Right ventricle myocardium superior (tissue), 1 donor: ENCODE results near the gene SYNPO2. TPM values are rescaled to one million over a fixed set of nuclear protein-coding genes. Genes with fewer than 3 reads are reported as not detected.

Experiments used
- ATAC-seq: fragments of 200-7000 bp; cut with Tn5 transposase; one replicate; pipeline ENCODE4 v1.9.1; 2020; ENCODE audit warnings: mild to moderate bottlenecking; ENCODE audit not compliant: poor library complexity
- DNase-seq: peaks from one replicate; pipeline ENCODE4 v3.0.0-alpha.2; 2020
- intact Hi-C: fragments of 100-400 bp; cut with DNase I; formaldehyde crosslinking; loops from one replicate; pipeline ENCODE4 v1.11.2; 2022
- total RNA-seq: library from RNA; stranded (reverse); fragmentation: NEBNext Ultra II Directional; extraction: Animal tissue kit (Norgen Biotek cat#: 25700); gene quantifications from one replicate; pipeline ENCODE4 v1.2.1, GENCODE V29; 2021
- donor health status: DM: no; HTN: yes; CAD: no; lungs with severe emphysema.

SYNPO2 gene
- total RNA-seq, 1 donor from 2014 or later: 196 TPM

GRCh38 chr4:118916691-118917289 is 28.1 kb downstream of the SYNPO2 start:
- no peak for ATAC-seq
- intact Hi-C loops: no loop called here

GRCh38 chr4:118917582-118917981 is 28.9 kb downstream of the SYNPO2 start:
- DNase-seq (no peak), ATAC-seq (no peak)
- intact Hi-C loops: no loop called here

More at GRCh38 chr4:118916691-118917289, 28.1 kb downstream of the SYNPO2 start:
- no peak for DNase-seq

- intact Hi-C loops: no loop called here
- no peak for DNase-seq
These were observed 29.7 kb downstream of the SYNPO2 start for GRCh38 chr4:118918388-118918787.

GRCh38 chr4:118920247-118920646 is 31.6 kb downstream of the SYNPO2 start:
- DNase-seq (peak; percentile 47), ATAC-seq (peak; percentile 90)
- intact Hi-C loops: no loop called here

More at GRCh38 chr4:118918388-118918787, 29.7 kb downstream of the SYNPO2 start:
- no peak for ATAC-seq

DNA sequence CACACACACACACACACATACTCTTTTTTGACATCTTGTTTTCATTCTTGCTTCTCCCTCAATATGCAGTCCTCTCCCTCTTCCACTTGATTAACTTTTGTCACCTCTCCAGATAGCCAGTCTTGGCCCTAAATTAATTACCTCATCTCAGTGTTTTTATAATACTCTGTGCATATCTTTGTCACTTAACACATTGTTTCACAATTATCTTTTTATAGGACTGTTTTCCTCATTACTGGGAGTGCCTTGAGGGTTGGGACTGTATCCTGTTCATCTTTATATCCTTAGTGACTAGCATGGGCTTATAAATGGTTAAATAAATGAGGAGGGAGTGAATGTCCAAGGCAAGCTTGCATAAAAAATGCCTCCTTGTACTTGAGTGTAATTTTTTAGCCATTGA is 33.1 kb downstream of the SYNPO2 start:
- DNase-seq: no peak
- ATAC-seq: peak; percentile 28
- intact Hi-C loops: no loop called here

GRCh38 chr4:118923891-118924290 is 35.2 kb downstream of the SYNPO2 start:
- DNase-seq (no peak), ATAC-seq (no peak)
- intact Hi-C loops: no loop called here

DNA sequence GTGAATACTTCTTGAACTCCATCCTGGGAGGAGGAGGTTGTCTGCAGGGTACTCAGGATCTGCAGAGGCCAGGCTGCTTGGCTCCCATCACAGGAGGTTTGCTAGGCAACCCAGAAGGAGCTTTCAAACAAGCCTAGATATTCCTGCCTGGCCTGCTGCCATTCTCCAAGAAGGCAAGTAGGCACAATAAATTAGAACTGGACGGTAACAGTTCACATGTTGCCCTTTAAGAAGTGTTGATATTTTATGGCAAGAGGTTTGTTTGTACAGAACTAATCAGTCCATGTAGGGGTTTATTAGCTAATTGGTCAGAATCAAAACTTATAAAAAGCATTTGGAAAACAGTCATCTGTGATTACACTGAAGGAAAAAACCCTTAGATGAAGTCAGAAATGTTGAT is 39.3 kb downstream of the SYNPO2 start:
- DNase-seq (peak; percentile 67), ATAC-seq (peak; percentile 78)
- intact Hi-C loops: loop anchor here (5.0 kb wide), 1 partner anchor 36 kb away; no protein-coding TSS in a partner anchor

- intact Hi-C loops: no loop called here
- DNase-seq (no peak), ATAC-seq (no peak)
These were observed 41.6 kb downstream of the SYNPO2 start for GRCh38 chr4:118930255-118930654.

- DNase-seq: no peak
- no peak for ATAC-seq
- intact Hi-C loops: no loop called here
These were observed 43.1 kb downstream of the SYNPO2 start for GRCh38 chr4:118931786-118932185.

DNA sequence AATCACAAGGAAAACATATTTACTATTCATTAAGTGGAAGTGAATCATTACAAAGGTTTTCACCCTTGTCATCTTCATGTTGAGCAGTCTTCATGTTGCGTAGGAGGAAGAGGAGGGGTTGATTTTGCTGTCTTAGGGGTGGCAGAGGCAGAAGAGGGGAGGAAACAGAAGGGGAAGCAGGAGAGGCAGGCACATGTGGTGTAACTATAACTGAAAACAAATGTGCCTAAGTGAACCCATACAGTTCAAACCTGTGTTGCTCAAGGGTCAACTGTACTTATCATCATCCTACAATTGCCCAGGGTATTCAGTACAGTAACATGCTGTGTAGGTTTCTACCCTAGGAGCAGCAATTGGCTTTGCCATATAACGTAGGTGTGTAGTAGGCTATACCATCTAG is 47.2 kb downstream of the SYNPO2 start:
- intact Hi-C loops: no loop called here
- DNase-seq (no peak), ATAC-seq (no peak)

GRCh38 chr4:118936406-118936805 is 47.8 kb downstream of the SYNPO2 start:
- no peak for ATAC-seq
- no peak for DNase-seq
- intact Hi-C loops: no loop called here

DNA sequence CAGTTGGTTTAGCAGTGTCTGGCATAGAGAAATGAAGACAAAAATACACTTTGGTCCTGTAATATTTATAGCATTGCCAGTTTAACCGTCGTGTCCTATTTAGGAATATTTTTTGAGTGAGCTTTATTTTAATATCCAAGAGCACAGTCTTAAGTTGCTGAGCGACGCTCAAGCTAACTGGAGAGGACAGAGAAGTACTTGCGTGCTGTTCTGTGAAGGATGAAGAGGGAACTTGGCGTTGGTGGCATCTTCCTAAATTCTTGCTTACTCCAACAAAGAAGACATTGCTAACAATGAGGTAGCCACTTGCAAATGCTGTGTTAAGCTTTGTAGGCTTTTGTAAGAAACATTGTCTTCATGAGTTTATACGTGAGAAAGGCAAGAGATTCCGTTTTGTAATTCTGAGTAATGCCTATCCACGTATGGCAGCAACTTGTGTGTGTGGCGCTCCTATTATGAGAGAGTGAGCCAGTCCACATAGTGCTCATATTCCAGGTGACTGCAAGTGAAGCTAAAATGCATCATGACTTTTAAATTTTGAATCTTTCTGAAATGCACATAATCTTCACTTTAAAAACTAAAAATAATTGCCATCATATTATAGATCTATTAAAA is 50.6 kb downstream of the SYNPO2 start:
- intact Hi-C loops: no loop called here
- ATAC-seq (peak; percentile 32), DNase-seq (no peak)

- intact Hi-C loops: no loop called here
- DNase-seq (no peak), ATAC-seq (peak; percentile 32)
These were observed 52.5 kb downstream of the SYNPO2 start for GRCh38 chr4:118941149-118941548.

DNA sequence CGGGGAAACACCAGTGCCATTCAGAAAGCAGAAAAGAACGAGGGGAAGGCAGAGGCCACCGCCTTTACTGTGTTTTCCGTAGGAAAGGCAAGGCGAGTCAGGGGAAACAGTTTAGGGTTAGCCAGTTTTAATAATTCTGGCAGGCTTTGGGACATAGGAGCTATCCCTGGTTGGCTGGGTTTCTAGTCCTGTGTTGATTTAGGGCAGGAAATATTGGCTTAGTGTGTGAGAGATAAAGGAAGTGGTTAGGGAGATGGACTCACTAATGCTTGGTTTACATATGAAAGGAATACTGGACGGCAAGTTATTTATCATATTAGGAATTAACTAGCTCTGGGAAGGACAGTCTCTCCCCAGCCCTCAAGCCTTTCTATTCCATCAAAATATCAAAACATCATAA is 53.1 kb downstream of the SYNPO2 start:
- DNase-seq (no peak), ATAC-seq (peak; percentile 27)
- intact Hi-C loops: no loop called here

DNA sequence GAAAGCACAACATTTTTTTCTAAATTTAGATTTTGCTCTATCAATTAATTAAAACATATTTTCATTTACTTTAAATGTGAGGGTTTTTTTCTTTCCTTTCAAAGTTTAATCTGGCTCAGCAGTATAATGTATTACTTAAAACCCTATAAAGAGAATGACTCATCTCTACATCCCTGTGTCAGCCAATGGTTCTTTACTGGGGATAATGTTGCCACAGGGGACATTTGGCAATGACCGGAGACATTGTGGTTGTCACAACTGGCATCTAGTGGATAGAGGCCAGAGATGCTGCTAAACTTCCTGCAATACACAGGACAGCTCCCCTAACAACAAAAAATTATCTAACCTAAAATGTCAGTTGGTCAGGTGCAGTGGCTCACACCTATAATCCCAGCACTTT is 53.8 kb downstream of the SYNPO2 start:
- no peak for DNase-seq
- no peak for ATAC-seq
- intact Hi-C loops: no loop called here

DNA sequence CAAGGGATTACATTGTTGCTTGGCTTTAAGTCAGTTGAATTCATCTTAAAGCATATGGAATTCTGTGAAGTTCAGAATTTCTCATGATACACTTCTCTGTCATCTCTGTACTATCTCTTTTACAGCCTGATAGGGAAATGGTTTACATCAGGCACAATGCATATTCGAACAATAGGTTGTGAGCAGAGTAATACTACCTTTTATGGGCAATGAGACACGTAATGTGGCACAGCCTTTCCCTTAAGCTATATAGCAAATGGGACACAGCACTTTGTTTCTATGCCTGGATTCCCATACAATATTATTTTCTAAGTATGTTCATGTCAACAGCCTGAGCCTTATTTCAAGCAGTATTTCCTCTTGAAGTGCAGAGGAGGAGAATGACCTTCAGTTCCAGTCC is 58.4 kb downstream of the SYNPO2 start:
- no peak for ATAC-seq
- intact Hi-C loops: no loop called here
- DNase-seq: no peak

GRCh38 chr4:118948545-118949144 is 60.0 kb downstream of the SYNPO2 start:
- intact Hi-C loops: no loop called here
- DNase-seq: no peak
- ATAC-seq: no peak

- ATAC-seq (no peak), DNase-seq (no peak)
- intact Hi-C loops: no loop called here
These were observed 61.6 kb downstream of the SYNPO2 start for GRCh38 chr4:118950224-118950623.

GRCh38 chr4:118950929-118951570 is 62.4 kb downstream of the SYNPO2 start:
- DNase-seq: no peak
- intact Hi-C loops: no loop called here
- ATAC-seq: peak; percentile 27

GRCh38 chr4:118953276-118953675 is 64.6 kb downstream of the SYNPO2 start:
- DNase-seq: no peak
- intact Hi-C loops: no loop called here
- ATAC-seq: no peak
